Activated T-cell treated with anti-CD3 and anti-CD28 coated beads for 1 hour (primary cell): Measurements from ENCODE around the gene ACTL8.

ENCODE experiments used
- DNase-seq: peaks from one replicate; pipeline ENCODE4 v3.0.0-alpha.2; 2020; ENCODE audit warnings: low read depth

ACTL8 gene

DNA sequence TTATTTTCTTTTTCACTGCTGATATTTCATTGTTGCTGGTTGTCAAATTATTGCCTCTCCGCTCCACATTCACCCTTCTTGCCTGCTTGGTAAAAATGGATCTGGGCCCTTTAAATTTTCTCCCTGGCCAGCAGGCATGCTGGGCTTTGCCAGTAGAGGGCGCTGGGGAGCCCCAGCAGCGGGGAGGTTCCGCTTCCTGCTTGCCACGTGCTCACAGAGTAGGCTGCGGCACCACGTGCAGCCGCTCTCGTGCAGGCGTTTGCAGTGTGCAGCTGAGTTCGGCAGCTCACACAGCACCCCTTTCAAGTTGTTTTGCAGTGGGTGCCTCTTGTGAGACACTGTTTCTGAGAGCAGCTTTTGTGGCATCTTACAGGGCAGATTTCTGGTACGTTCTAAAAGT is at the start of gene ACTL8:
TSS of gene ACTL8 (plus strand) at position 214 of the 400 bp plus-strand sequence. CDS start 67,676 bp downstream, outside the sequence.
- DNase-seq = no peak

- no peak for DNase-seq
Observed at GRCh38 chr1:17706445-17706844, 48.7 kb upstream of the ACTL8 start.

GRCh38 chr1:17709981-17710380 is 45.2 kb upstream of the ACTL8 start:
- DNase-seq = no peak

GRCh38 chr1:17710889-17711576 is 44.1 kb upstream of the ACTL8 start:
- DNase-seq = no peak

DNA sequence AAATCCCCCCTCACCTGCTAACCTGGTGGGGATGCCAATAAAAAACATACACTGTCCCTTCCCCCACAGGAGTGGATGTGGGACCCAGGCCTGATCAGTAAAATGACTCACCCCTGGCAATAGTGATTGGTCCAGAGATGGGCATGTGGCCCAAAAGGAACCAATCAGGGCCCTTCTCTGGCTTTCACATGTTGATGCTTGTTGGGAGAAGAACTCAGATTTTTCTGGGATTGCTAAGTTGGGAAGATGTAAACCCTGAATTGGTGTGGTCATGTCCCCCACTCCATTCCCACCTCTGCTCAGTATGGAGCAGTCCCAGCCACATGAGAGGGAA is 43.6 kb upstream of the ACTL8 start:
- DNase-seq = no peak

GRCh38 chr1:17711941-17712340 is 43.2 kb upstream of the ACTL8 start:
- DNase-seq = no peak

GRCh38 chr1:17713993-17714392 is 41.1 kb upstream of the ACTL8 start:
- DNase-seq = no peak

- DNase-seq = no peak
Observed at GRCh38 chr1:17717594-17718535, 37.3 kb upstream of the ACTL8 start.

- DNase-seq = no peak
Observed at GRCh38 chr1:17719874-17720273, 35.3 kb upstream of the ACTL8 start.

GRCh38 chr1:17721444-17721843 is 33.7 kb upstream of the ACTL8 start:
- DNase-seq = no peak

DNA sequence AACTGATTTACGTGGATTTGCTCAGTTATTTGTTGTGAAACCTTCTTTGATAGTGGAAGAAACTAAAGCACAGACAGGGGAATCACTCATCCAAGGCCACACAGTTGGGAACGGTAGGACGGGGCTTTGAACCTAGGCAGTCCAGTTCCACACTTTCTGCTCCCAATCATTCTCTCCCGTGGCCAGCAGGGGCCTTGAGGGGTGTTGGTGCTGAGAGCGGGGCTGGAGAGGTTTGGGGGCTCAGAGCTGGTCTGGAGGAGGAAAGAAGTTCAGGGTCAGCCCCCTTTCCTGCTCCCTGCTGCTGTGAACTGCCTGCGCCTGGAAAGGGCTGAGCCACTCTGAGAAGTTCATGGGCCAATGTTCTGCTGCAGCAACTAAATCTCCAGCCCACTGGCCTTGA is 31.4 kb upstream of the ACTL8 start:
- no peak for DNase-seq

GRCh38 chr1:17724150-17724549 is 31.0 kb upstream of the ACTL8 start:
- no peak for DNase-seq

DNA sequence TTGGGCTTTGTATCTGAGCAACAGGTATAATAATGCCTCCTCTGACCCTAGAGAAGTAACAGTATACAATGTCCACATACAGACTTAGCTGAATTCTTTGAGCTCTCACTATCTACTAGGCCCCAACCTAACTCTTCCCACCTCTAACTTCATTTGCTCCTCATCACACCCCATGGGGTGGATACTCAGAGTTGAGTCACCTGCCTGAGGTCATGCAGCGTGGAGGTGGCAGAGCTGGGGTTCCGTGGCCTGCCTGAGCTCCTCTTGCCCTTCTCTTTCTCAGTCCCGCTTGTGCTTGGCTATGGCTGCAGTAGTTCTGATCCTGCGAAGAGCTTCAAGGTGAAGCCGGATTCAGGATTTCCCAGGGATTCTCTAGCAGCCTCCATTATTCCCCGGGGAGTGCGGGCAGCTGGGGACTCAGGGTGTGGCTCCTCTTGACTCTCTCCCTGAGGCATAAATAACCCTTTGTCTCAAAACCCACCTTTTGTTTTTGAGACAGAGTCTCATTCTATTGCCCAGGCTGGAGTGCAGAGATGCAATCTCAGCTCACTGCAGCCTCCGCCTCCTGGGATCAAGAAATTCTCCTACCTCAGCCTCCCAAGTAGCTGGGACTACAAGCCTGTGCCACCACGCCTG is 29.9 kb upstream of the ACTL8 start:
- DNase-seq = no peak

DNA sequence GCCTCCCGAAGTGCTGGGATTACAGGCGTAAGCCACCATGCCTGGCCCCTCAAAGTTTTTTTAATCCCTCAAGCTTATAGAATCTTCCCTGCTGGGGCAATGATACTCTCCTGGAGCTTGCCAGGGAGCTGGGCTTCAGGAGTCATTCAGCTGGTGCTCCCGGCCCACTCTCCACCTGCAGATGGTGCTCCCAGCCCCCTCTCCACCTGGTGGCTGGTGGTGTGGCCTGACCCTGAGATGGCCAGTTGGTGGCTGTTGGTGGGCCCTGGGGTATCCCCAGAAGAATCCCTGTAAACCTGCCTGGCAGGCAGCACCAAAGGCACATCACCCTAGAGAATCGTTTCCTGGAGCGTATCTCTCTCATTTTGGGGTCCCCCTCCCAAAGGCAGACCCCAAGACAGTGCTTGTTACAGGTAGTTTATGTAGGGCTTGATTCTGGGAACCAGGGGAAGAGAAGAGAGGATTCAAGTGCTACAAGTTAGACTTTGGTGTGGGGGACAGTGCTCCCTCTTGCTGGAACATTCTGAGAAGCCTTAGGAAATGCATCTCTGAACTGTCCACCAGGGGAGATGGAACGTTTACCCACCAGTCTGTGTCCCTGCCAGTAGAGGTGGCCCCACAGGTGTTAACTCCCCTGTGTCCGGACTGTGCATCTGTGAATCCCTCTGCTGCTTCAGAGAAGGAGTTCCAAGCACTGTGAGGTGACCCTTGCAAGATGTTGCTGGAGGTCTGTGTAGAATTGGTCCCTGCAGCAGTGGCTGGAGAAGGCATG is 29.1 kb upstream of the ACTL8 start:
- no peak for DNase-seq

GRCh38 chr1:17728123-17728712 is 26.9 kb upstream of the ACTL8 start:
- no peak for DNase-seq

- DNase-seq = no peak
Observed at GRCh38 chr1:17729248-17729647, 25.9 kb upstream of the ACTL8 start.

DNA sequence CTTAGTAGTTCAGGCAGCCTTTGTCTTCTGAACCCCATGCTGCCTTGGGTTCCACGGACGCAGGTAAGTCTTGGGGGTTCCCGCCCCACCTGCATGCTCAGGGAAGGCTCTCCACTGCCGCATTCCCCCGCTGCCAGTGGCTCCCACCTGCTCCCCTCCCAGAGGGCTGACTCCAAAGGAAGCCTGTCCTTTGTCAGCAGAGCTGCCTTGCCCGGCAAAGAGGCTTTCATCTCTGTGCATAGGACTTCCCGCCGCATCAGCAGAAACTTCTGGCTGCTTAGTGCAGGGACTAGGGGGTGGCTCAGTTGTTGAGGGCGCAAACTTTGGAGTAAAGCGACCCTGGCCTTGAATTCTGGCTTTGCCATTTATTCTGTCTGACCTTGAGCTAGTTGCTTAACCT is 25.2 kb upstream of the ACTL8 start:
- DNase-seq = no peak

DNA sequence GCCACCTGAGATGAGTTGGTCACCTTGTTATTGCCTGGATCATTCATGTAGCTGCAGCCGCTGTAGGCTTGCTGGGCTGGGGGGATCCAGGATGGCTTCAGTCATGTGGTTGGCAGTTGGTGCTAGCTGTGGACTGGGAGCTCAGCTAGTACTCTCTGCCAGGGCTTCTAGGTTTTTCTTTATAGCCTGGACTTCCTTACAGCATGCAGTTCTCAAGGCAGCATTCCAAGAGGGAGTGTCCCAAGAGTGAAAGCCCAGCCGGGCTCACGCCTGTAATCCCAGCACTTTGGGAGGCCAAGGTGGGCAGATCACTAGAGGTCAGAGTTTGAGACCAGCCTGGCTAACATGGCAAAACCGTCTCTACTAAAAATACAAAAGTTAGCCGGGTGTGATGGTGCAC is 23.7 kb upstream of the ACTL8 start:
- no peak for DNase-seq

GRCh38 chr1:17732475-17732874 is 22.7 kb upstream of the ACTL8 start:
- DNase-seq = no peak

GRCh38 chr1:17733661-17734060 is 21.5 kb upstream of the ACTL8 start:
- no peak for DNase-seq

DNA sequence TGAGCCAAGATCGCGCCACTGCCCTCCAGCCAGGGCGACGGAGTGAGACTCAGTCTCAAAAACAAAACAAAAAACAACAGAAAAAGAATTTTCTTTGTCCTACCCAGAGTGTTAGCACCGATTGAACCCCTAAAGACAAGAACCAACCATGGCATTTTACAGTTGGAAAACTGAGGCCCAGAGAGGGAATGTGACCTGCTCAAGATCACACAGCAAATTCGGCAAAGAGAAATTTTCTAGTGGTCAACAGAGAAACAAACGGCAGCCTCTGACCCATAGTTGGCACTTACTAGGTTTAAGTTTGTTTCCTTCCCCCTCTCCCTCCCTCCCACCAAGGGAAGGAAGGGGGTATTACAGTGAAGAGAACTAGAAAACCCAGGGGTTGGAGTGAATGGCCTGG is 20.5 kb upstream of the ACTL8 start:
- no peak for DNase-seq

DNA sequence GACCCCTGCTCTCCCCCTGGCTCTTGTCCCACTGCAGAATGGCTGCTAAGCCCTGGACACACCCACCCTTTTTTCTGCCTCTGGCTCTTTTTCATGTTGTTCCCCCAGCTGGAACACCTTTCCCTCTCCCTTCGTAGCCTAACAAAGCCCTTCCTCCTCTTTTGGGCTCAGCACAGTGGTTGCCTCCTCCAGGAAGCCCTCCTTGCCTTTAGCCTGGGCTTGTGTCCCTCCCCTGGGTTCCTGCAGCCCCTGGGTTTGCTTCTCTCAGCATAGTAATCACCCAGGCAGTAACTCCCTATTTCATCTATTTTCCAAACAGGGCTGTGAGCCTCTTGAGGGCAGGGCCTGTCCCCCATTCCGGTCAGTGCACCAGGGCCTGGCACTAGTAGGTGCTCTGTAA is 19.8 kb upstream of the ACTL8 start:
- no peak for DNase-seq
